NOMO-1 treated with DMSO at 0.1 percent for 48 hours (cell line): Measurements from ENCODE around the gene IFNL3.
"Not testable (repeated sequence)": the region's sequence is repeated elsewhere in the genome, so short reads cannot be mapped to it uniquely, and the experiment has no call there.

Source experiments
- DNase-seq: peaks from one replicate; lab custom pipeline; 2025; ENCODE audit not compliant: unreplicated experiment; lab: John Stamatoyannopoulos, UW

Gene IFNL3

DNA sequence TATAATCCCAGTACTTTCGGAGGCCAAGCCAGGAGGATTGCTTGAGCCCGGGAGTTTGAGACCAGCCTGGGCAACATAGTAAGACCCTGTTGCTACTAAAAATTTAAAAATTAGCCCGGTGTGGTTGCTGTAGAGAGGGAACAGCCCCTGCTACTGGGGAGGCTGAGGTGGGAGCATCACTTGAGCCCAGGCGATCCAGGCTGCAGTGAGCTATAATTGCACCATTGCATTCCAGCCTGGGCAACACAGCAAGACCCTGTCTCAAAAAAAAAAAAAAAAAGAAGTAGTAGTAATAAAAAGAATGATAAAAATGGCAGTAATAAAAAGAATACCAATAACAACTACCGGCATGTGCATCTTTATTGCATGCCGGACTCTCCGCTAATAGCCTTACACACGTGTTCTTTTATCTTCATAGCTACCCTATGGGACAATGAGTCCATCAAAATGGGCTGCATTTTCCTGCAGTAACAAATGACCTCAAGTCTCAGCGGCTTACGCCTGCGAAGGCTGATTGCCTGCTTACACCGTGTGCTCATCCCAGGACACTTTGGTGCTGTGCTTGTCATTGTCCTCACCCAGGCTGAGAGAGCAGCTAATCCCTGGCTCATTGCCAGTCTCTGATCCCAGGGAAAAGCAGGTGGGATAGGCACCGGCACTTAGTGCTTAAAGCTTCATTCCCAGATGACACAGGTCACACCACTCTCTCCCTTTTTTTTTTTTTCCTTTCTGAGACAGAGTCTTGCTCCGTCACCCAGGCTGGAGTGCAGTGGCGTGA, 26.4 kb downstream of the IFNL3 start:
- no peak for DNase-seq

DNA sequence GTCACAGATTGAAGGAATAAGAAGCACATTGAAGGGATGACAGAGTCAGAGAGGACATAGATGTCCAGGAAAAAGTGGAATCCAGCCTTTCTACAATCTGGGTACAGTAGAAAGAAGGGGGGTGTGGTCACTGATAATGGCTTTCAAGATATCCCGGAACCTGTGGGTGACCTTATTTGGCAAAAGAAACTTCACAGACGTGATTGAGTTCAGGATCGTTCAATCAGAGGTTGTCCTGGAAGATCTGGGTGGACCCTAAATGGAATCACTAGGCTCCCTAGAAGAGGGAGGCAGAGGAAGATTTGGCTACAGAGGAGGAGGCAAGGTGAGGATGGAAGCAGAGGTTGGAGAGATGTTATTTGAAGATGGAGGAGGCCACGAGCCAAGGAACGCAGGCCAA, 27.7 kb downstream of the IFNL3 start:
- DNase-seq: no peak

DNA sequence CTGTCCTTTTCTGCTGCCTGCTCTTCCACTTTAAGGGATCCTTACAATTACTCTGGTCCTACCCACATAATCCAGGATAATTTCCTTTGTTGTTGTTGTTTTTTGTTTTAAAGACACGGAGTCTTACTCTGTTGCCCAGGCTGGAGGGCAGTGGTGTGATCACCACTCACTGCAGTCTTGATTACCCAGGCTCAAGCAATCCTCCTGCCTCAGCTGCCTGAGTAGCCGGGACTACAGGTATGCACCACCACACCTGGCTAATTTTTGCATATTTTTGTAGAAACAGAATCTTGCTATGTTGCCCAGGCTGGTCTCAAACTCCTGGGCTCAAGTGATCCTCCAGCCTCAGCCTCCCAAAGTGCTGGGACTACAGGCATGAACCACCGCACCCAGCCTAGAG, 29.5 kb downstream of the IFNL3 start:
- not testable (repeated sequence) for DNase-seq

DNA sequence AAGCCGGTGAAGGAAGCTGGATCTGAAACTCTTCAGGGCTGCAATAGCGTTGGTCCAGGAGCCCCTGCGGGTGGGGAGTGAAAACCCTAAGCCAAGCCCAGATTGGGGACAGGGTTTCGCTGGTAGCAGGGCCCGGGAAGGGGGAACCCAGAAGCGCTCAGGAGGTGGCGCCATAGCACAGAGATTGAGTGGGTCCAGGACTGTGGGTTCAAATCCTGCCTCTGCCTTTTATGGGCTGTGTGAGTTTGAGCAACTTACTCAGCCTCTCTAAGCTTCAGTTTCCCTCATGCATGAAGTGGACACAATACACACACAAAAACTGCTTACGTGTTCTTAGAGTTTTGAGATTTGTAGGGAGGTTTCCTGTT, 32.4 kb downstream of the IFNL3 start:
- peak; percentile 49 for DNase-seq

DNA sequence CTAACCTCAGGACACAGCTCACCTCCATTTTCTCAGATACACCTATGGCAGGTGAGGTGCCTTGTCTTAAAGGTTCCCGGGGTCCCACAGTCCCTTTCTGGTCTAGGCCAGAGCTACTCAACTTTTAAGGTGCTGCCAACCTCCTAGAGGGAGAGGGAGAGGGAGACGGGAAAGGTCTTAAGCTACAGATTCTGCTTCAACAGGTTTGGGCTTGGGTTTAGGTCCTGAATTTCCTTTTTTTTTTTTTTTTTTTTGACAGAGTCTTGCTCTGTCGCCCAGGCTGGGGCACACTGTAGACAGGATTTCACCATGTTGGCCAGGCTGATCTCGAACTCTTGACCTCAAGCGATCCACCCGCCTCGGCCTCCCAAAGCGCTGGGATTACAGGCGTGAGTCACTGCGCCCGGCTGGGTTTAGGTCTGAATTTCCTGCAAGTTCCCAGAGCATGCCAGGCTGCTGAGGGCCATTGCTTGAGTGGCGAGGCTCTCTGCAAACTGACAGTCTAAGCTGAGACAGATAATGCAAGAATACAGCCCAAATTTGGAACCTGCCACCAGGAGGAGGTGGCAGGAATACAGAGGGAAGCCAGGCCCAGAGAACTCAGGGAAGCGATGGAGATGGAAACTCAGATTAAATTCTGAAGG, 33.0 kb downstream of the IFNL3 start:
- DNase-seq: no peak

DNA sequence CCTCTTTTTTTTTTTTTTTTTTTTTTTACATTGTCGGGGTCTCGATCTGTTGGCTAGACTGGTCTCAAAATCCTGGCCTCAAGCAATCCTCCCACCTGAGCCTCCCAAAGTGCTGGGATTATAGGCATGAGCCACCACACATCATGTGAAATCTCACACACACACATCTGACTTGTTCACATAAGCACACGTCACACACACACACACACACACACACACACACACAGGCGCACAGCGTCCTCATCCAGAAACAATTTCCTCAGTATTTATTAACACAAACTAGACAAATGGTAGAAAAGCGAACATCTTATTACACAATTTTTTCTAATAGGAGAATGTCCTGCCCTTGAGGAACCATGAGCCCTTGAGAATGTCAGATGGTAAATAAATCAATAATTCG, 35.6 kb downstream of the IFNL3 start:
- DNase-seq: no peak

DNA sequence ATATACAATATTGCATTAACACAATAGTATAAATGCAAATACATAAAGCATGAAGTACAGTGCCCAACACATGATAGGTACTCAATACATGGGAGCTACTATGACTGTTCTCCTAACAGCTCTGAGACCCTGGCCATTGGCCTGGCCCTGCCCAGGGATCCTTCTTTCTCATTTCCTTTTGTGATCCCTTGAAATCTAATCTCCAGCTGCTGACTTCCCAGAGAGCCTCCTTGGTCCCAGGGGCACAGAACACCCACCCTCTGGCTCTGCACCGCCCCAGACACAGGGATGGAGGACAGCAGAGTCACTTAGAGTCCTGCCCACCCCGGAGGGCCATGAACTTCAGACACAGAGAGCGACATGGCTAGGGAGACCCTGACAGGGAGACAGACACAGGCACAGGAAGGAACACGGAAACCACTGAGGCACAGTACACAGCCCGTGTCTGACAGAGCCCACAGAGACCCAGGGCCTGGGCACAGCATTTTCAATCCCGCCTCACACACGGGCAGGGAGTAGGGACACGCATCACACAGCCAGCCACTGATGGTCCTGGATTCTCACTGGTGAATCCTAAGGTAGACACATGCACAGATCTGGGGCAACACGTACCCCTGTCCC, 36.5 kb downstream of the IFNL3 start:
- DNase-seq: no peak

DNA sequence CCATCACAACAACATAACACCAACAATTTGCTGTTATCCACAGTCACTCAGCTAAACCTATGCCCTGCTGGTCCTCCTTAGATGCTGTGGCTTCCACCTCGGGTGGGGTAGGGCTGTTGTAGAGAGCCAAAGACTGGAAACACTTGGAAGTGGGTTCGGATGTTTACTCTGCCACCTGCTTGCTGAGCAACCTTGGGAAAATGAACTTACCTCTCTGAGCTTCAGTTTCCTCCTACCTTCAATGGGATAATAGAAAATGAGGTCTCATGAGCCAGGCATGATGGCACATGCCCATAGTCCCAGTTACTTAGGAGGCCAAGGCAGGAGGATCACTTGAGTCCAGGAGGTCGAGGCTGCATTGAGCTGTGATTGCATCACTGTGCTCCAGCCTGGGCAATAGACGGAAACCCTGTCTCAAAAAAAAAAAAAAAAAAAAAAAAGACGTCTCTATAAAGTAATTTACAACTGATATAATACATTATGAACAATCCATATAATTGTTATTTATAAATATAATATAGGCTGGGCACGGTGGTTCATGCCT, 37.4 kb downstream of the IFNL3 start:
- DNase-seq: no peak

DNA sequence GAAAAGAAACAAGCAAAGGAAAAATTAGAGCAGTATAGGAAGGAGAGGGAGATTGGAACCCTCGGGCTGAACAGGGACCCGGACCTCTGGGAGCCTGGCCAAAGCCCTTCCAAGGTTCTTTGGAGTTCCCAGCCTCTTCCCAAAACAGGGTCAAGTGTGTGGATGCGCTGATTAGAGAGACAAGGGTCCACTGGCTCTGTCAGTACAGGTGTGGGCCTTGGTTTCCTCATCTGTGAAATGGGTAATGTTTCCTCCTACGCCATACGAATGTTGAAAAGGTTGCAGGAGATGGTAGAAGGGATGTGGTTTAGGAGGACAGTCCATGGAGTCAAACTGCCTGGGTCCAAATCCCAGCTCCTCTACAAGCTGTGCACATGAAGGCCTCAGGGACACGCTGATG, 38.7 kb downstream of the IFNL3 start:
- DNase-seq: no peak

DNA sequence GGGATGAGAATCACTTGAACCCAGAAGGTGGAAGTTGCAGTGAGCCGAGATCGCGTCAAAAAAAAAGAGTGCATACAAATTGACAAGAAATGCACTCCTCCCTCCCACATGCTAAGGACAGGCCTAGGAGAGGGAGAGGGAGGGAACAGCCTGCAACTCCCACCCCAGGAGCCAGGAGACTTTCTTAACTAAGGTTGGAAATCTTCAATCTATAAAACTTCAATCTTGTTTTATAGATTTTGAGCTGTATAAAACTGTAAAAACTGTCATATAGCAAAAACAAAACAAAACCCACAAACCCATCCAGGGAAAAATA, 39.4 kb downstream of the IFNL3 start:
- no peak for DNase-seq

DNA sequence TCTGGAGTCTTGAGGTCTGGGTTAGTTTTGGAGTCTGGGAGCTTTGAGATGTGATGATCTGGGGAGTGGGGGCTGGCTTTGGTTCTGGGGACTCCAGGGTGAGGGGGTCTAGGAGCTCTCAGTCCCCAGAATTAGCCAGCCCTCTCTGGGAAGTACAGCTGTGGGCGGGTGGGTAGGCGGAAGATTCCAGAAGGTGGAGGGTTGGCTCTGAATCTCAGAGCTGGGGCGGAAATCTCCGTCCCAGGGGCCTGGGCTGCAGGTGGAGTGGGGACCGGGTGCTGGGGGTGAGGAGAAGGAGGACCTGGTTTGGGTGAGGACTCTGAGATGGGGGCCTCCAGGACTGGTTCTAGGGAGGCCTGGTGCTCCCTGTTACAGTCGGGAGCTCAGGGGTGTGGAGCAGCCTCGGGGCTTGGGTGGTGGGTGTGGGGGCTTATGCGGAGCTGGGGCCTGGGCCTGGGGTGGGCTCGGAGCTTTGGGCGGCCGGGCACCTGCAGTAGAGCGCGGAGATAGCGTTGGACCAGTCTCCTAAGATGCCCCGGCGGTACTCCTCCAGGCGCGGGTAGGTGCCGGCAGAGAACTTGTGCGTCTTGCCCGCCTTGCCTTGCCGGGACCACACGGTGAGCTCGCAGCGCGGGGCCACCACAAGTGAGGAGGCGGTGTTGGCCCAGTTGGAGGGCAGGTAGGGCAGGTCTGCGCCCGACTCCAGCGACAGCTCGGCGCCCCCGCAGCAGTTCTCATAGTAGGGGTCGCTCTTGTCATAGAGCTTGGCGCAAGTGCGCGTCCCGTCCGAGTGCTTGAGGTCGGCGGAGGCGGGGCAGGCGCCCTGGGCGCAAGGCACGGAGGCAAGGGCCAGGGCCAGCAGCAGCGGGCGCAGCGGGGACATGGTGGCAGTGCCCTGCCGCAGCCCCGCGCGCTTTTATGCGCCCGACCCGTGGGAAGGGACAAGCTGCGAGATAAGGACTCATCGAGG, 41.1 kb downstream of the IFNL3 start, which contains the start of gene SYCN:
Gene SYCN, minus strand, starts transcription at position 892 of the 970 bp plus-strand sequence. Its CDS starts 9 bp downstream, at position 883.
- DNase-seq: no peak

DNA sequence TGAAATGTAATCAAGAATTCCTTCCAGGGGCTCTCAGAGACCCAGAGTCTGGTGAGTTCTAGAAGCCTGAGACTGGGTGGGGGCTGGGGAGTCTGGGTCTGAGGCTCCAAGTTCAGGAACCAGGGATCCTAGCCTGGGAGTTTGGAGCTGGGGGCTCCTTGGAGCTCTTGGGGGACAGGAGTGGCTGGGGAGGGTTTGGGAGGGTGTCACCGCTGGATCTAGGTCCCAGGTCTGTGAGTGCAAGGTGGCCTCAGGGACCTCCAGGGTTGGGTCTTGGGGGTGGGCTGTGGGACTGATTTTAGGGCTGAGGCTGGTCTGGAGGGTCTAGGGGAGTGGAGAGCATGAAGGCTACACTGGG, 41.8 kb downstream of the IFNL3 start:
- no peak for DNase-seq

DNA sequence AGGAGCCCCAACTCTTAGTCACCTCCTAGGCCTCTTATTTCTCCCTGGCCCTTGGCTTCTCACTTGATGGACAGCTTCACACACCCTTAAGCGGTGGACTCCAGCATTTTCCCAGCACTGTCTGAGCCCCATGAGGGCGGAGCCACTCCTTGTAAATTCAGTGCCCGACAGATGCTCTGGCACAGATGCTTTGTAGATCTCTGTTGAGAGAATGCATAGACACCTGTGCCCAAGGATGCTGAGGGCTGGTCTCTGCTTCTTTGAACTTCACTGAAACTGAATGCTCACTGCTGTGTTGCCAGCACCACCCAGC, 44.0 kb downstream of the IFNL3 start:
- no peak for DNase-seq

DNA sequence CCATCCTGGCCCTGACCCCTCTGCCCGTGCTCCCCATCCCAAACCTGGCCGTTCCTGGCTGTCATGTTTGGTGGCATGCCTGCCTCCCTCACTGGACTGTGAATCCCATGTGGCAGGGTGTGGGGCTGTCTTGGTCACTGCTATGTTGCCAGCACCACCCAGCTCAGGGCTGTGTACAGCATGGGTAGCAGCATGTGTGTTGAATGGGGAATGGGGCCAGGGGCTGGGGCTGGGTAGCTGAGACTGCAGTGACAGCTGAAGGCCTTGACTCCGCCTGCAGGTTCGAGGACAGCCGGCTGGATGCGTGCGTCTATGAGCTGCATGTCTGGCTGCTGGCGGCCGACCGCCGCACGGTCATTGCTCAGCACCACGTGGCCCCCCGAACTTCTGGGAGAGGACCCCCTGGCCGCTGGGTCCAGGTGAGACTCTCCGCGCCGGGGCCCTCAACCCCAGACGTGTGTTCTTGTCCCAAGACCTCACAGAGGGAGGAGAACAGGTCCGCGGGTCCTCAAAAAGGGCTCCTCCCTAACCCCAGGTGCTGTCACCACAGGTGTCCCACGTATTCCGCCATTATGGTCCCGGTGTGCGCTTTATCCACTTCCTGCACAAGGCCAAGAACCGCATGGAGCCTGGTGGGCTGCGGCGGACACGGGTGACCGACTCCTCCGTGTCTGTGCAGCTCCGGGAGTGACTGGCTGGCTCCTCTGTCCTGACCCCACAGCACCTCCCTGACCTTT, 44.6 kb downstream of the IFNL3 start:
- DNase-seq: no peak

DNA sequence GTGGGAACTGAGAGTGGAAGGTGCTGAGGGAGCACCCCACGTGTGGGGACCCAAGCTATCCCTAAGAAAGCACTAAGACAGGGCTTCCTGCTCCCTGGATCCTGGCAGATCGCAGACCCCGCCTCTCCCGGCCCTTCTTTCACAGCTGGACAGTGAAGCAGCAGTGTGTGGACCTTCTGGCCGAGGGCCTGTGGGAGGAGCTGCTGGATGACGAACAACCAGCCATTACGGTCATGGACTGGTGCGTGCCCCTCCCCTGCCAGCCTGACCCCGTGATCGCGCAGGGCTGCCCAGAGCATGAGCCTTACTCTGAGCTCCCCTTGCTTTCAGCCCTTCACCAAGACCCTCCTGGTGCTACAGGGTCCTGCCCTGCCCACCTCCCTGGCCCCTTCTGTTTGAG, 45.8 kb downstream of the IFNL3 start:
- DNase-seq: no peak

DNA sequence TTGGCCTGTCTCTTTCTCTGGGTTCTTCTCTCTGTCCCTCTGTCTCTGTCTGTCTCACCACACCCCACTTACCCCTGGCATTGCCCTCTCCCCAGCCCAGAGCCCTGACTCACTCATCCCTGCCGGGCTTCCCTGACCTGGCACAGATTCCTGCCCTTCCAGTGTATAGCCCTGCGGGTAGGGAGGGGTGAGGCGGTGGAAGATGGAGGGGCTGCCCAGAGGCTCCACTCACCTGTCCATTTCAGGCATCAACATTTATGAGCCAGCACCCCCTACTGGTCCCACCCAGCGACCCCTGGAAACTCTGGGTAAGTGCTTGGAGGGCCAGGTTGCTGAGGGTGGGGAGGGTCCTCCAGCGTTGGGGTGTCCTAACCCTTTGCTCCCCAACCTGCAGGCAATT, 47.0 kb downstream of the IFNL3 start:
- no peak for DNase-seq

DNA sequence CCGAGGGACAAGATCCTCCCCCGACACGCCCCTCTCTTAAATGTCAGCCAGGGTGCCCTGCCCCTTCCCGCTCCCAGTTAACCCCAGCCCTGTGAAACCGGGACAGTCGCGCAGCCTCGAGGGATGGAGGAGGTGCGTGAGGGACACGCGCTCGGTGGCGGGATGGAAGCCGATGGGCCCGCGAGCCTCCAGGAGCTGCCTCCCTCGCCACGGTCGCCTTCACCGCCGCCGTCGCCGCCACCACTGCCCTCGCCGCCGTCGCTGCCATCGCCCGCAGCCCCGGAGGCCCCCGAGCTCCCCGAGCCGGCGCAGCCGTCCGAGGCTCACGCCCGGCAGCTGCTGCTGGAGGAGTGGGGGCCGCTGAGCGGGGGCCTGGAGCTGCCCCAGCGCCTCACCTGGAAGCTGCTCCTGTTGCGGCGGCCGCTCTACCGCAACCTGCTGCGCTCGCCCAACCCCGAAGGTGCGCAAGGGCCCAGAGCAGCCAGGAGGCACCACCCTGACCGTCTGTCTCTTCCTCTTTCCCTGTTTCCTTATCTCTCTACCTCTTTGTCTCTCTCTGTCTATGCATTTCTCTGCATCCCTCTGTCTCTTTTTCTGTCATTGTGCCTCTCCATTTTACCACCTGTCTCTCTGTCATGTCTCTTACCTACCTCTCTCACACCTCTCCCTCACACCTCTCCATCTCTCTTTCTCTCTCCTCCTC, 47.8 kb downstream of the IFNL3 start, which contains the start of gene NCCRP1:
Gene NCCRP1, plus strand, starts transcription at position 105 of the 703 bp plus-strand sequence. Its CDS starts 19 bp downstream, at position 124.
- no peak for DNase-seq

DNA sequence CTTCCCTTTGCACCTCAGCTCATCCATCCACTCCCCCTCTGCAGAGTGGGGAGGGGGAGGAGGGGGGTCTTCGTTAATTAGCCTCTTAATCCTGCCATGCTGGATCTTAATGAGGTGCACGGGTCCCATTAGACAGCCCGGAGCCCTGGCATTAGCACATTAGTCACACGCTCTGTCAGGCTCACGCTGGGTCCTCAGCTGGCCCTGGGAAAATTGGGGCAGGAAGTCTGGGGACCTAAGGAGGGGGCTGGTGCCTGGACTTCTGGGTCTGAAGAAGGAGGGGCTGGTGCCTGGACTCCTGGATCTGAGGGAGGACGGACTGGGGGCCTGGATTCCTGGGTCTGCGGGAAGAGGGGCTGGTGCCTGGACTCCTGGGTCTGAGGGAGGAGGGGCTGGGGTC, 48.5 kb downstream of the IFNL3 start:
- no peak for DNase-seq

DNA sequence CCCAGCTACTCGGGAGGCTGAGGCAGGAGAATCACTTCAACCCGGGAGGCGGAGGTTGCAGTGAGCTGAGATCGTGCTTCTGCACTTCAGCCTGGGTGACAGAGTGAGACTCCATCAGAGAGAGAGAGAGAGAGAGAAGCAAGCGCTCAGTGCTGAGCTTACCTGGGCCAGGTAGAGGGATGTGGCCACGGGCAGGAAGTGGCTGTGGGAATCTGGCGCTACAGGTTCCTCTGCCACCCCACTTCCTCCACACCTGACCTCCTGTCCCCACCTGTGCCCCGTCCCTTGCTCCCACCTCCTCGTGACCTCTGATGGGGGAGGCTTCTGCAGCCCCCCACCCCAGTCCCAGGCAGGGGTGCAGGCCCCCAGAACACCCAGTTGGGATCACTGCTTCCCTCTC, 49.1 kb downstream of the IFNL3 start:
- no peak for DNase-seq
